Astrocyte (in vitro differentiated cells and primary cell): ENCODE measurements around the gene EIF4B. TPM values are rescaled to one million over a fixed set of nuclear protein-coding genes. Genes with fewer than 3 reads are reported as not detected.

ENCODE experiments used
- DNase-seq: peaks from one replicate; pipeline ENCODE4 v3.0.0-alpha.2; 2010; ENCODE audit warnings: low read depth
- FAIRE-seq: peaks from 2 replicates; lab custom pipeline; 2011; peaks lifted over from hg19 to GRCh38; lab: Jason Lieb, UNC
- H2AFZ ChIP-seq: 2 replicates; pipeline ENCODE4 v1.6.0; 2012; ENCODE audit warnings: low read depth, low read length, inconsistent platforms
- H3K27ac ChIP-seq: 2 replicates; pipeline ENCODE4 v1.5.1; 2011; ENCODE audit warnings: low read depth, low read length, inconsistent platforms
- H3K27me3 ChIP-seq: 2 replicates; pipeline ENCODE4 v1.6.0; 2011; ENCODE audit warnings: low read length, inconsistent platforms; ENCODE audit not compliant: insufficient read depth
- H3K36me3 ChIP-seq: 2 replicates; pipeline ENCODE4 v1.5.1; 2011; ENCODE audit warnings: low read length, inconsistent platforms; ENCODE audit not compliant: insufficient read depth
- H3K4me1 ChIP-seq: 2 replicates; pipeline ENCODE4 v1.5.1; 2011; ENCODE audit warnings: low read length, inconsistent platforms; ENCODE audit not compliant: insufficient read depth
- H3K4me2 ChIP-seq: 2 replicates; pipeline ENCODE4 v1.6.0; 2012; ENCODE audit warnings: low read length, inconsistent platforms
- H3K4me3 ChIP-seq: 2 replicates; pipeline ENCODE4 v1.5.1; 2011; ENCODE audit warnings: low read depth, mild to moderate bottlenecking, low read length, inconsistent platforms; ENCODE audit not compliant: insufficient read depth
- H3K79me2 ChIP-seq: 2 replicates; pipeline ENCODE4 v1.6.0; 2012; ENCODE audit warnings: mild to moderate bottlenecking, low read length, inconsistent platforms; ENCODE audit not compliant: insufficient read depth
- H3K9ac ChIP-seq: 2 replicates; pipeline ENCODE4 v1.6.0; 2012; ENCODE audit warnings: mild to moderate bottlenecking, low read length, inconsistent platforms
- H3K9me3 ChIP-seq: 2 replicates; pipeline ENCODE4 v1.5.1; 2012; ENCODE audit warnings: low read depth, mild to moderate bottlenecking, low read length, inconsistent platforms; ENCODE audit not compliant: insufficient read depth
- H4K20me1 ChIP-seq: 2 replicates; pipeline ENCODE4 v1.6.0; 2012; ENCODE audit warnings: low read length, inconsistent platforms; ENCODE audit not compliant: insufficient read depth
- H3K27ac Mint-ChIP-seq: one replicate; pipeline ENCODE4 v1.8.0; 2021; ENCODE audit warnings: mild to moderate bottlenecking, mixed read lengths; ENCODE audit not compliant: unreplicated experiment
- H3K27me3 Mint-ChIP-seq: one replicate; pipeline ENCODE4 v1.8.0; 2021; ENCODE audit warnings: low read depth, mixed read lengths; ENCODE audit not compliant: unreplicated experiment
- H3K36me3 Mint-ChIP-seq: one replicate; pipeline ENCODE4 v1.8.0; 2021; ENCODE audit warnings: low read depth, mixed read lengths; ENCODE audit not compliant: unreplicated experiment
- H3K4me1 Mint-ChIP-seq: one replicate; pipeline ENCODE4 v1.8.0; 2021; ENCODE audit warnings: low read depth, mixed read lengths; ENCODE audit not compliant: unreplicated experiment
- H3K4me3 Mint-ChIP-seq: one replicate; pipeline ENCODE4 v1.8.0; 2021; ENCODE audit warnings: mild to moderate bottlenecking, moderate library complexity, mixed read lengths; ENCODE audit not compliant: unreplicated experiment
- H3K9me3 Mint-ChIP-seq: one replicate; pipeline ENCODE4 v1.8.0; 2021; ENCODE audit warnings: mild to moderate bottlenecking, mixed read lengths; ENCODE audit not compliant: unreplicated experiment
- EZH2 ChIP-seq: IDR thresholded peaks from 2 replicates; pipeline ENCODE4 v1.6.1; 2012; ENCODE audit warnings: mild to moderate bottlenecking, low read length, inconsistent platforms; ENCODE audit not compliant: insufficient read depth
- total RNA-seq: library from RNA; stranded (reverse); gene quantifications from 2 replicates; pipeline ENCODE4 v1.2.1, GENCODE V29; 2021
- TF ChIP-seq, protein P1 (sequence below): IDR thresholded peaks from 2 replicates; pipeline ENCODE4 v1.5.1; 2011; ENCODE audit warnings: low read depth, mild to moderate bottlenecking, inconsistent platforms, low read length, moderate library complexity; ENCODE audit not compliant: insufficient read depth

EIF4B gene
- total RNA-seq, 1 donor from 2014 or later = 242 TPM

DNA sequence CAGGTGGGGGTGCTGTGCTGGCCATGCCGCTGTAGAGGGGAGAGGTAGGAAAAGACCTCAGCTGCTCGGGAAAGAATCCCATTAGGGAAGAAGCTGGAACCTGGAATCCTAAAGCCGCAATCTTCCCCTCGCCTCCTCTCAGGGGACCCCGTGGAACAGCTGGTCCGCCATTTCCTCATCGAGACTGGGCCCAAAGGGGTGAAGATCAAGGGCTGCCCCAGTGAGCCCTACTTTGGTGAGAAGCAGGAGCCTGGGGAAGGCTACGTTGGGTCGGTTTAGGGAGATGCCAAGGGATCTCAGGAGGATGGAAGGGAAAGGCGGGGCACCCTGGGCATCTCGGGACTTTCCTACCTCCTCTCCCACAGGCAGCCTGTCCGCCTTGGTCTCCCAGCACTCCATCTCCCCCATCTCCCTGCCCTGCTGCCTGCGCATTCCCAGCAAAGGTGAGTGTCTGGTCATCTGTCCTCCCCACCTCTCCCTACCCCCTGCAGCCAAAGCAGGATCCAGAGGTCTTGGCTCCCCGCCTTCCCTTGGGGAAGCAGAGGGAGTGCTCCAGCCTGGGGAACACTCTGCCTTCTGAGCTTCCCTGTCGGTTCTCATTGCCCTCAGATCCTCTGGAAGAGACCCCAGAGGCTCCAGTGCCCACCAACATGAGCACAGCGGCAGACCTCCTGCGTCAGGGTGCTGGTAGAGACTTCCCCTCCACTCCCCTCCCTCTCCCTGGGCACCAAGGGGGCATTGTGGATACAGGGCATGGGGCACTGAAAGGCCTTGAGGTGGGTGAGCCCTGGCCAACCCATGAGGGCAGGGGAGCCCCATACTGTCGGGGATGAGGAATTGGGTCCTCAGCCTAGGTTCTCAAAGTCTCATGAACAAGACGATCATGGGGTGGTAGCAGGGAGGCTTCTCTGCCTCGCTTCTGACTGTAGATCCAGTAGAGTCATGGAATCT lies 56.0 kb downstream of the EIF4B start:
- FAIRE-seq (no peak), DNase-seq (no peak)
- H3K4me1 Mint-ChIP-seq = peaks cover 13% of the 10 kb centered on the region
- Histone ChIP-seq H3K9me3 (no peaks in the 10 kb centered on the region), H3K4me2 (no peak overlapping the region), H3K9ac (no peak overlapping the region), H3K4me3 (no peak overlapping the region), H3K27me3 (no peaks in the 10 kb centered on the region), H3K4me1 (peaks cover 25% of the 10 kb centered on the region), H3K27ac (no peak overlapping the region), H2AFZ (no peak overlapping the region), H3K79me2 (no peaks in the 10 kb centered on the region), H4K20me1 (peaks cover 17% of the 10 kb centered on the region), H3K36me3 (no peaks in the 10 kb centered on the region)
- no peak overlapping the region for H3K4me3 Mint-ChIP-seq
- TF ChIP-seq, protein P1, sequence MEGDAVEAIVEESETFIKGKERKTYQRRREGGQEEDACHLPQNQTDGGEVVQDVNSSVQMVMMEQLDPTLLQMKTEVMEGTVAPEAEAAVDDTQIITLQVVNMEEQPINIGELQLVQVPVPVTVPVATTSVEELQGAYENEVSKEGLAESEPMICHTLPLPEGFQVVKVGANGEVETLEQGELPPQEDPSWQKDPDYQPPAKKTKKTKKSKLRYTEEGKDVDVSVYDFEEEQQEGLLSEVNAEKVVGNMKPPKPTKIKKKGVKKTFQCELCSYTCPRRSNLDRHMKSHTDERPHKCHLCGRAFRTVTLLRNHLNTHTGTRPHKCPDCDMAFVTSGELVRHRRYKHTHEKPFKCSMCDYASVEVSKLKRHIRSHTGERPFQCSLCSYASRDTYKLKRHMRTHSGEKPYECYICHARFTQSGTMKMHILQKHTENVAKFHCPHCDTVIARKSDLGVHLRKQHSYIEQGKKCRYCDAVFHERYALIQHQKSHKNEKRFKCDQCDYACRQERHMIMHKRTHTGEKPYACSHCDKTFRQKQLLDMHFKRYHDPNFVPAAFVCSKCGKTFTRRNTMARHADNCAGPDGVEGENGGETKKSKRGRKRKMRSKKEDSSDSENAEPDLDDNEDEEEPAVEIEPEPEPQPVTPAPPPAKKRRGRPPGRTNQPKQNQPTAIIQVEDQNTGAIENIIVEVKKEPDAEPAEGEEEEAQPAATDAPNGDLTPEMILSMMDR = no peak
- no peak for TF ChIP-seq EZH2
- H3K36me3 Mint-ChIP-seq = peaks cover 21% of the 10 kb centered on the region
- no peak overlapping the region for H3K27ac Mint-ChIP-seq
- no peaks in the 10 kb centered on the region for H3K9me3 Mint-ChIP-seq
- H3K27me3 Mint-ChIP-seq = no peaks in the 10 kb centered on the region

DNA sequence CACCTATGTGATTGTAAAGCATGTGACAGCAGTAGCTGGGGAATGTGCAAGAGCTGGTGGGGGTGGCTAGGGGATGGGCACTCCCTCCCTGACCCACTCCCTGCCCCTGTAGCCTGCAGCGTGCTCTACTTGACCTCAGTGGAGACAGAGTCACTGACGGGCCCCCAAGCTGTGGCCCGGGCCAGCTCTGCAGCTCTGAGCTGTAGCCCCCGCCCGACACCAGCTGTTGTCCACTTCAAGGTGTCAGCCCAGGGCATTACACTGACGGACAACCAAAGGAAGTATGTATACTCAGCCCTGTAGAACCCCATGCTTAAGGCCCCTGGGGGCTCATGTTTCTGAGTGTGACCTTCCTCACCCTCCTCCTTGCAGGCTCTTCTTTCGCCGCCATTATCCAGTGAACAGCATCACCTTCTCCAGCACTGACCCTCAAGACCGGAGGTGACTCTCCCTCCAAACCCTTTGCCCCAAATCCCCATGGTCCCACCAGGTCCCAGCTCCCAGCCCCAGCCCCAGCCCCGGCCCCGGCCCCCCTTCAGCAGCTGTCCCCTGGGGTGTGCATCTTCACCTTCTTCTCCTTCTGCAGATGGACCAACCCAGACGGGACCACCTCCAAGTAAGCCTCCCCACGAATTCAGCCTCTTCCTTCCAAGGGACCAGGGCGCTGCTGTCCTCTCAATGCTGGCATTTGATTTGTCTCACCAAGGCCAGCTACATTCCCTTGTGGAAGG lies 56.9 kb downstream of the EIF4B start:
- Histone ChIP-seq H3K79me2 (no peaks in the 10 kb centered on the region), H3K4me1 (peaks cover 30% of the 10 kb centered on the region), H3K9me3 (no peaks in the 10 kb centered on the region), H3K9ac (no peak overlapping the region), H2AFZ (no peak overlapping the region), H3K27me3 (no peaks in the 10 kb centered on the region), H3K4me2 (no peak overlapping the region), H3K27ac (no peak overlapping the region), H3K4me3 (no peak overlapping the region), H4K20me1 (peaks cover 17% of the 10 kb centered on the region), H3K36me3 (no peaks in the 10 kb centered on the region)
- FAIRE-seq = no peak
- Mint-ChIP-seq H3K36me3 (peaks cover 15% of the 10 kb centered on the region), H3K4me3 (no peak overlapping the region), H3K9me3 (no peaks in the 10 kb centered on the region), H3K27me3 (no peaks in the 10 kb centered on the region), H3K4me1 (peaks cover 12% of the 10 kb centered on the region), H3K27ac (no peak overlapping the region)
- no peak for TF ChIP-seq EZH2
- TF ChIP-seq, protein P1 = no peak
- DNase-seq = no peak
